Measurements from ENCODE around the gene NR1I2.

Gene NR1I2

GRCh38 chr3:119781330-119782198 lies at the start of gene NR1I2:
TSS of gene NR1I2 (plus strand) at chr3:119782101.
- in situ Hi-C loops (cut with HindIII; ENCODE audit: low sequenced_read_pairs): no loop called here

- in situ Hi-C loops (cut with HindIII; ENCODE audit: low sequenced_read_pairs): no loop called here
These were observed 48.1 kb upstream of the NR1I2 start for GRCh38 chr3:119733812-119734211.

GRCh38 chr3:119738741-119739140 lies 43.2 kb upstream of the NR1I2 start:
- in situ Hi-C loops (cut with HindIII; ENCODE audit: low sequenced_read_pairs): no loop called here

- in situ Hi-C loops (cut with HindIII; ENCODE audit: low sequenced_read_pairs): no loop called here
These were observed 40.0 kb upstream of the NR1I2 start for GRCh38 chr3:119741657-119742590.

- in situ Hi-C loops (cut with HindIII; ENCODE audit: low sequenced_read_pairs): no loop called here
These were observed 38.0 kb upstream of the NR1I2 start for GRCh38 chr3:119743921-119744320.

GRCh38 chr3:119745942-119746341 lies 36.0 kb upstream of the NR1I2 start:
- in situ Hi-C loops (cut with HindIII; ENCODE audit: low sequenced_read_pairs): no loop called here

- in situ Hi-C loops (cut with HindIII; ENCODE audit: low sequenced_read_pairs): no loop called here
These were observed 35.5 kb upstream of the NR1I2 start for GRCh38 chr3:119746423-119746822.

GRCh38 chr3:119747357-119747756 lies 34.5 kb upstream of the NR1I2 start:
- in situ Hi-C loops (cut with HindIII; ENCODE audit: low sequenced_read_pairs): no loop called here

GRCh38 chr3:119748991-119749390 lies 32.9 kb upstream of the NR1I2 start:
- in situ Hi-C loops (cut with HindIII; ENCODE audit: low sequenced_read_pairs): no loop called here

- in situ Hi-C loops (cut with HindIII; ENCODE audit: low sequenced_read_pairs): no loop called here
These were observed 30.5 kb upstream of the NR1I2 start for GRCh38 chr3:119751423-119751822.

GRCh38 chr3:119759962-119760361 lies 21.9 kb upstream of the NR1I2 start:
- in situ Hi-C loops (cut with HindIII; ENCODE audit: low sequenced_read_pairs): loop anchor here (10.0 kb wide), 1 partner anchor 55 kb away; the partner anchor contains the start of gene CFAP91

- in situ Hi-C loops (cut with HindIII; ENCODE audit: low sequenced_read_pairs): loop anchor here (10.0 kb wide), 1 partner anchor 58 kb away; the partner anchor contains the start of gene CFAP91
These were observed 19.0 kb upstream of the NR1I2 start for GRCh38 chr3:119762876-119763275.

GRCh38 chr3:119763466-119763865 lies 18.4 kb upstream of the NR1I2 start:
- in situ Hi-C loops (cut with HindIII; ENCODE audit: low sequenced_read_pairs): loop anchor here (10.0 kb wide), 1 partner anchor 59 kb away; the partner anchor contains the start of gene CFAP91

GRCh38 chr3:119765239-119765638 lies 16.7 kb upstream of the NR1I2 start:
- in situ Hi-C loops (cut with HindIII; ENCODE audit: low sequenced_read_pairs): loop anchor here (10.0 kb wide), 1 partner anchor 60 kb away; the partner anchor contains the start of gene CFAP91

GRCh38 chr3:119767936-119768601 lies 13.8 kb upstream of the NR1I2 start:
- in situ Hi-C loops (cut with HindIII; ENCODE audit: low sequenced_read_pairs): loop anchor here (10.0 kb wide), 1 partner anchor 63 kb away; the partner anchor contains the start of gene CFAP91

- in situ Hi-C loops (cut with HindIII; ENCODE audit: low sequenced_read_pairs): loop anchor here (10.0 kb wide), 1 partner anchor 64 kb away; the partner anchor contains the start of gene CFAP91
These were observed 13.1 kb upstream of the NR1I2 start for GRCh38 chr3:119768668-119769393.

- in situ Hi-C loops (cut with HindIII; ENCODE audit: low sequenced_read_pairs): loop anchor here (10.0 kb wide), 1 partner anchor 65 kb away; the partner anchor contains the start of gene CFAP91
These were observed 12.3 kb upstream of the NR1I2 start for GRCh38 chr3:119769394-119770149.

GRCh38 chr3:119774444-119774843 lies 7.5 kb upstream of the NR1I2 start:
- in situ Hi-C loops (cut with HindIII; ENCODE audit: low sequenced_read_pairs): no loop called here

- in situ Hi-C loops (cut with HindIII; ENCODE audit: low sequenced_read_pairs): no loop called here
These were observed 5.6 kb upstream of the NR1I2 start for GRCh38 chr3:119776304-119776703.
